ENCODE measurements around the gene NAT16. TPM values are rescaled to one million over a fixed set of nuclear protein-coding genes. Genes with fewer than 3 reads are reported as not detected.
A peak's percentile ranks its signal among the peaks of the same experiment; 100 is the strongest.

The NAT16 gene
- total and polyA plus RNA-seq, 9 of the 15 experiments (the other 6 are each of a cell fraction or from before 2014, with no cell fraction given), result 0.04 TPM; not detected in 8

GRCh38 chr7:101173752-101174244, 6.3 kb downstream of the NAT16 start (continued):
- no peak for TF ChIP-seq CBFA2T2 (conservative IDR thresholded peaks at IDR 0.05)
- TF ChIP-seq TRIM28 (IDR thresholded peaks at IDR 0.05), result peak; percentile 66; the same call in 1 of the 2 replicates
- peak; percentile 29 for TF ChIP-seq ASH1L (IDR thresholded peaks at IDR 0.05; ENCODE audit: borderline replicate concordance, low read depth, partially characterized antibody)
- peak; percentile 42; the same call in 1 of the 2 replicates for TF ChIP-seq SUPT5H (IDR thresholded peaks at IDR 0.05)
- 0 out of 2 replicates have a peak, but pooled peaks have one; percentile 33 for TF ChIP-seq BCOR (IDR thresholded peaks at IDR 0.05)
- peak; percentile 42; the same call in 1 of the 2 replicates for TF ChIP-seq RBFOX2 (IDR thresholded peaks at IDR 0.05; ENCODE audit: low read depth, low read length)
- TF ChIP-seq HDAC1 (IDR thresholded peaks at IDR 0.05), result peak in 1 of 2 experiments; percentile 16; a peak in 1 of 4 replicates
- TF ChIP-seq POLR2G (IDR thresholded peaks at IDR 0.05; ENCODE audit: low read depth, low read length), result 0 out of 2 replicates have a peak, but pooled peaks have one; percentile 20
- TF ChIP-seq DPF2 (IDR thresholded peaks at IDR 0.05), result peak; percentile 27; the same call in 1 of the 2 replicates
- TF ChIP-seq LCOR (CRISPR knock-in tag; IDR thresholded peaks at IDR 0.05), result peak; percentile 65
- no peak for TF ChIP-seq PHB2 (IDR thresholded peaks at IDR 0.05; ENCODE audit: low read depth)
- TF ChIP-seq, protein P1, sequence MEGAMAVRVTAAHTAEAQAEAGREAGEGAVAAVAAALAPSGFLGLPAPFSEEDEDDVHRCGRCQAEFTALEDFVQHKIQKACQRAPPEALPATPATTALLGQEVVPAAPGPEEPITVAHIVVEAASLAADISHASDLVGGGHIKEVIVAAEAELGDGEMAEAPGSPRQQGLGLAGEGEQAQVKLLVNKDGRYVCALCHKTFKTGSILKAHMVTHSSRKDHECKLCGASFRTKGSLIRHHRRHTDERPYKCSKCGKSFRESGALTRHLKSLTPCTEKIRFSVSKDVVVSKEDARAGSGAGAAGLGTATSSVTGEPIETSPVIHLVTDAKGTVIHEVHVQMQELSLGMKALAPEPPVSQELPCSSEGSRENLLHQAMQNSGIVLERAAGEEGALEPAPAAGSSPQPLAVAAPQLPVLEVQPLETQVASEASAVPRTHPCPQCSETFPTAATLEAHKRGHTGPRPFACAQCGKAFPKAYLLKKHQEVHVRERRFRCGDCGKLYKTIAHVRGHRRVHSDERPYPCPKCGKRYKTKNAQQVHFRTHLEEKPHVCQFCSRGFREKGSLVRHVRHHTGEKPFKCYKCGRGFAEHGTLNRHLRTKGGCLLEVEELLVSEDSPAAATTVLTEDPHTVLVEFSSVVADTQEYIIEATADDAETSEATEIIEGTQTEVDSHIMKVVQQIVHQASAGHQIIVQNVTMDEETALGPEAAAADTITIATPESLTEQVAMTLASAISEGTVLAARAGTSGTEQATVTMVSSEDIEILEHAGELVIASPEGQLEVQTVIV (CRISPR knock-in tag; IDR thresholded peaks at IDR 0.05; ENCODE audit: borderline replicate concordance), result no peak
- no peak for TF ChIP-seq HNRNPUL1 (IDR thresholded peaks at IDR 0.05; ENCODE audit: low read length)
- TF ChIP-seq DIDO1 (tag; IDR thresholded peaks at IDR 0.05; ENCODE audit: low read depth), result no peak
- TF ChIP-seq ZNF121 (CRISPR knock-in tag; conservative IDR thresholded peaks at IDR 0.05), result 0 out of 2 replicates have a peak, but pooled peaks have one; percentile 28
- 0 out of 2 replicates have a peak, but pooled peaks have one; percentile 31 for TF ChIP-seq GABPB1 (CRISPR knock-in tag; IDR thresholded peaks at IDR 0.05)
- TF ChIP-seq, protein P2, sequence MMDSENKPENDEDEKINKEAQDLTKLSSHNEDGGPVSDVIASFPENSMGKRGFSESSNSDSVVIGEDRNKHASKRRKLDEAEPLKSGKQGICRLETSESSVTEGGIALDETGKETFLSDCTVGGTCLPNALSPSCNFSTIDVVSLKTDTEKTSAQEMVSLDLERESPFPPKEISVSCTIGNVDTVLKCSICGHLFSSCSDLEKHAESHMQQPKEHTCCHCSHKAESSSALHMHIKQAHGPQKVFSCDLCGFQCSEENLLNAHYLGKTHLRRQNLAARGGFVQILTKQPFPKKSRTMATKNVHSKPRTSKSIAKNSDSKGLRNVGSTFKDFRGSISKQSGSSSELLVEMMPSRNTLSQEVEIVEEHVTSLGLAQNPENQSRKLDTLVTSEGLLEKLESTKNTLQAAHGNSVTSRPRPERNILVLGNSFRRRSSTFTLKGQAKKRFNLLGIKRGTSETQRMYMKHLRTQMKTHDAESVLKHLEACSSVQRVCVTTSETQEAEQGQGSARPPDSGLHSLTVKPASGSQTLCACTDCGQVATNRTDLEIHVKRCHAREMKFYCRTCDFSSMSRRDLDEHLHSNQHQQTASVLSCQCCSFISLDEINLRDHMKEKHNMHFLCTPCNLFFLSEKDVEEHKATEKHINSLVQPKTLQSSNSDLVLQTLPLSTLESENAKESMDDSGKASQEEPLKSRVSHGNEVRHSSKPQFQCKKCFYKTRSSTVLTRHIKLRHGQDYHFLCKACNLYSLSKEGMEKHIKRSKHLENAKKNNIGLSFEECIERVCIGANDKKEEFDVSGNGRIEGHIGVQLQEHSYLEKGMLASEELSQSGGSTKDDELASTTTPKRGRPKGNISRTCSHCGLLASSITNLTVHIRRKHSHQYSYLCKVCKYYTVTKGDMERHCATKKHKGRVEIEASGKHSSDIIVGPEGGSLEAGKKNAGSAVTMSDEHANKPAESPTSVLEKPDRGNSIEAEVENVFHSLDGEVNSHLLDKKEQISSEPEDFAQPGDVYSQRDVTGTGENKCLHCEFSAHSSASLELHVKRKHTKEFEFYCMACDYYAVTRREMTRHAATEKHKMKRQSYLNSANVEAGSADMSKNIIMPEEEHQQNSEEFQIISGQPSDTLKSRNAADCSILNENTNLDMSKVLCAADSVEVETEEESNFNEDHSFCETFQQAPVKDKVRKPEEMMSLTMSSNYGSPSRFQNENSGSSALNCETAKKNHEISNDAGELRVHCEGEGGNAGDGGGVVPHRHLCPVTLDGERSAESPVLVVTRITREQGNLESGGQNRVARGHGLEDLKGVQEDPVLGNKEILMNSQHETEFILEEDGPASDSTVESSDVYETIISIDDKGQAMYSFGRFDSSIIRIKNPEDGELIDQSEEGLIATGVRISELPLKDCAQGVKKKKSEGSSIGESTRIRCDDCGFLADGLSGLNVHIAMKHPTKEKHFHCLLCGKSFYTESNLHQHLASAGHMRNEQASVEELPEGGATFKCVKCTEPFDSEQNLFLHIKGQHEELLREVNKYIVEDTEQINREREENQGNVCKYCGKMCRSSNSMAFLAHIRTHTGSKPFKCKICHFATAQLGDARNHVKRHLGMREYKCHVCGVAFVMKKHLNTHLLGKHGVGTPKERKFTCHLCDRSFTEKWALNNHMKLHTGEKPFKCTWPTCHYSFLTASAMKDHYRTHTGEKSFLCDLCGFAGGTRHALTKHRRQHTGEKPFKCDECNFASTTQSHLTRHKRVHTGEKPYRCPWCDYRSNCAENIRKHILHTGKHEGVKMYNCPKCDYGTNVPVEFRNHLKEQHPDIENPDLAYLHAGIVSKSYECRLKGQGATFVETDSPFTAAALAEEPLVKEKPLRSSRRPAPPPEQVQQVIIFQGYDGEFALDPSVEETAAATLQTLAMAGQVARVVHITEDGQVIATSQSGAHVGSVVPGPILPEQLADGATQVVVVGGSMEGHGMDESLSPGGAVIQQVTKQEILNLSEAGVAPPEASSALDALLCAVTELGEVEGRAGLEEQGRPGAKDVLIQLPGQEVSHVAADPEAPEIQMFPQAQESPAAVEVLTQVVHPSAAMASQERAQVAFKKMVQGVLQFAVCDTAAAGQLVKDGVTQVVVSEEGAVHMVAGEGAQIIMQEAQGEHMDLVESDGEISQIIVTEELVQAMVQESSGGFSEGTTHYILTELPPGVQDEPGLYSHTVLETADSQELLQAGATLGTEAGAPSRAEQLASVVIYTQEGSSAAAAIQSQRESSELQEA (IDR thresholded peaks at IDR 0.05; ENCODE audit: low read depth), result peak; percentile 77
- TF ChIP-seq TFAP4 (CRISPR knock-in tag; IDR thresholded peaks at IDR 0.05; ENCODE audit: borderline replicate concordance), result 0 out of 2 replicates have a peak, but pooled peaks have one; percentile 8
- no peak for TF ChIP-seq NCOA2 (IDR thresholded peaks at IDR 0.05; ENCODE audit: partially characterized antibody in 2 of 2)
